IPS-15b (cell line): ENCODE measurements around the gene SS18L1.

ENCODE experiments used
- H3K27me3 ChIP-seq: one replicate; pipeline ENCODE4 v1.6.1; 2013; ENCODE audit warnings: low read length; ENCODE audit not compliant: control insufficient read depth, insufficient read depth
- H3K36me3 ChIP-seq: one replicate; pipeline ENCODE4 v1.6.1; 2013; ENCODE audit warnings: low read length; ENCODE audit not compliant: control insufficient read depth, insufficient read depth
- H3K4me1 ChIP-seq: one replicate; pipeline ENCODE4 v1.6.1; 2013; ENCODE audit warnings: mild to moderate bottlenecking, low read length; ENCODE audit not compliant: control insufficient read depth, insufficient read depth
- H3K4me3 ChIP-seq: one replicate; pipeline ENCODE4 v1.5.1; 2013; ENCODE audit warnings: low read depth, low read length
- H3K9ac ChIP-seq: one replicate; pipeline ENCODE4 v1.6.1; 2013; ENCODE audit warnings: low read depth, mild to moderate bottlenecking, low read length
- H3K9me3 ChIP-seq: one replicate; pipeline ENCODE4 v1.6.1; 2013; ENCODE audit warnings: mild to moderate bottlenecking, low read length; ENCODE audit not compliant: control insufficient read depth, insufficient read depth

Gene SS18L1

DNA sequence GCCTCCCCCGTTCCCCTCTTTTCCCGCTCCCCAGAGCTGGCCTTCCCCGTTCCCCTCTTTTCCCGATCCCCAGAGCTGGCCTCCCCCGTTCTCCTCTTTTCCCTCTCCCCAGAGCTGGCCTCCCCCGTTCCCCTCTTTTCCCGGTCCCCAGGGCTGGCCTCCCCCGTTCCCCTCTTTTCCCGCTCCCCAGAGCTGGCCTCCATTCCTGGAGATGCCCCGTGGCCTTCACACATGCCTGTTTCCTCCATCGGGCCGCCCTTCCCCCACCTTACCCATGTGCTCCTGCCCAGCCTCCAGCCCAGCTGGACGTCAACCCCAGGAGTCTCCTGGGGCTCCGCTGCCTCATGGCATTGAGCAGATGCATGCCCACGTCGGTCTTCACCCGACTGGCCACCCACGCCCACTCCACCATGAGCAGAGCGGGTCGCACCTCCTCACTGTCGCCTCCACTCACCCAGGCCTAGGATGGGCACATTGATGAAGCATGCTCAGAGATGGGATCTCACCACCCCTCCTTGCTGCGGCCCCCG is 8.3 kb downstream of the SS18L1 start:
- Histone ChIP-seq H3K36me3 (peaks cover 25% of the 10 kb centered on the region), H3K27me3 (no peaks in the 10 kb centered on the region), H3K9ac (no peak overlapping the region), H3K4me3 (no peak overlapping the region), H3K9me3 (no peaks in the 10 kb centered on the region), H3K4me1 (peaks cover 3% of the 10 kb centered on the region)

DNA sequence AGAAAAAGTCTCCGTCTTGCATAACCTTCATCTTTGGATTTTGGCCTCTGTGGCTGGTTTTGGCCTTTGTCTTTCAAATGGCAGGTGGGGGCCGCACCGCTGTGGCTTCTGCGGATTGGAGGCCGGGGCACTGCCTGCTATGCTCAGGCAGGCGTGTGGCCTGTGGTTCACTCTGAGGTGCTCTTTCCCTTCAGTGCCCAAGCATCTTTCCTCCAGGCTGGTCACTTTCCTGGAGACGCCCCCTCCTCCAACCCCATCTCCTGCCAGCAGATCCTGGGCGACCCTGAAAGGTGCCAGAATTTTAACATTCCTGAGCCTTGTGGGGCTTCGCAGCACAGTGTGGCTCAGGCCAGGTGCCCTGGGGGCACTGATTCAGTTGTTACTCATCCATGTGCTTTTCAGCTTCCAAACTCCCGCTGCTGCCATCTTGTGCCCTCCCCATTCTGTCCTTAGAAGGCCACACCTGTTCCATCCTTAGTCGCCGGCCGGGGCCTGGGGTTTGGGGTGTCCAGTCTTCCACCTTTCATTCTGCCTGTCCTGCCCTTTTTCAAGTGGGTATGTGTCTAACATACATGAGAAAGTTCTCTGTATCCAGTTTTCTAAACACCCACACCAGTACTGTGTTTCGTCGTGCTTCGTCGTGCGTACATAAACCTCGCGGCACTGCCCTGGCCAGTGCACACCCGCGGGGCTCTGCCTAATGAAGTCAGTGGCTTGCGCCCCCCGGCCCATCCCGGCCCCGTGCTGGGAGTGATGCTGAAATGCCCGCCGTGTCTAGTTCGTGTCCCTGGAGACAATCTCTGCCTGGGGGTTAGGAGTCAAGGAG is 12.1 kb downstream of the SS18L1 start:
- no peak overlapping the region for H3K4me3 ChIP-seq
- no peaks in the 10 kb centered on the region for H3K27me3 ChIP-seq
- peaks cover 36% of the 10 kb centered on the region for H3K36me3 ChIP-seq
- peaks cover 5% of the 10 kb centered on the region for H3K4me1 ChIP-seq
- H3K9ac ChIP-seq: no peak overlapping the region
- no peaks in the 10 kb centered on the region for H3K9me3 ChIP-seq

DNA sequence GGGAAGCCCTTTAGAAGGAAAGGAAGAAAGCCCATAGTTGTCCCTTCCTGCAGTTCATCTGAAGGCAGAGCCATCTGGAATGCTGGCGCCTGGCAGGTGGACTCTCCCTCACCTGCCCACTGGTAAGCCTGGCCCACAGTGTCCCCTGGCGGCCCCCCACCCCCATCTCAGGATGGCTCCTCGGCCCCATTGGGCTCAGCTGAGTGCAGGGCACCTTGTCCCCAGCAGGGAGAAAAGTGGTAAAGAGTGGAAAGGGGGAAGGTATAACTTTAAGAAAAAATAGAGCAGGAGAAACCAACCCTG is 12.6 kb downstream of the SS18L1 start:
- Histone ChIP-seq H3K4me3 (no peak overlapping the region), H3K9me3 (no peaks in the 10 kb centered on the region), H3K27me3 (no peaks in the 10 kb centered on the region), H3K4me1 (peaks cover 5% of the 10 kb centered on the region), H3K9ac (no peak overlapping the region), H3K36me3 (peaks cover 39% of the 10 kb centered on the region)

DNA sequence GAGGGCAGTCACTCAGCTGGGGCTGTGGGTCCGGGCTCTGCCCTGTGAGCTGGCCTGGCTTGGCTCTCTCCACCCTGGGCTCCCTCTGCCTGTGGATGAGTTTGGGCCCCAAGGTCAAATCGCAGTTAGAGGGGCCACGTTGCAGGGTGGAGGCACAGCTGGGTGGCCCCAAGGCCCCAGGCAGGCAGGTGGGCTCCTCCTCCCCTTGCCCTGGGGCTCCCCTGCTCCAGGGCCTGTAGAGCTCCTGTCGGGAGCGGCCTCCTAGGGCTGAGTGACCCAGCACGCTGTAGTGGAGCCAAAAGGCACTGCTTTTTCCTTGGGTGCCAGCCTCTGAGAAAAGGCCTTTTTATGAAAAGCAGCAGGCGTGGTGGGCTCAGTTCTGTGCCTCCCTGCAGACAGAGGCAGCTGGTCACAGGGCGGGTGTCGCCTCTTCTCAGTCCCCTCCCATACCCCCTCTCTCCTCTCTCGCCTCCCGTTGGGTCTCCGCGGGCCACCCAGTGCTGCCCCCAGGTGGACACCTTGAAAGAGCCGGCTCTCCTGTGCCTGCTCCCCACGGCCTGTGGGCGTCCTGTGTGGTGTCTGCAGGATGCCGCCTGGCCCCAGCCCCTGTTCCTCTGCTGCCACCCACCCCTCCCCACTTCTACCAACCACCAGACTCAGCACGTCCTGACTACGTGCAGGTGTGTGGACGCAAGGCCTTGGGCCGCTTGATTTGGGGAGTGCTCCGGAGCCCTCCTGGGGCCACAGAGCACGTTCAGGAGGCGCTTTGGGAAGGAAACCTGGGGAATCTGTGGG is 13.2 kb downstream of the SS18L1 start:
- peaks cover 43% of the 10 kb centered on the region for H3K36me3 ChIP-seq
- H3K9me3 ChIP-seq: no peaks in the 10 kb centered on the region
- peaks cover 5% of the 10 kb centered on the region for H3K4me1 ChIP-seq
- no peak overlapping the region for H3K4me3 ChIP-seq
- H3K9ac ChIP-seq: peak overlapping the region; percentile 37
- H3K27me3 ChIP-seq: no peaks in the 10 kb centered on the region

DNA sequence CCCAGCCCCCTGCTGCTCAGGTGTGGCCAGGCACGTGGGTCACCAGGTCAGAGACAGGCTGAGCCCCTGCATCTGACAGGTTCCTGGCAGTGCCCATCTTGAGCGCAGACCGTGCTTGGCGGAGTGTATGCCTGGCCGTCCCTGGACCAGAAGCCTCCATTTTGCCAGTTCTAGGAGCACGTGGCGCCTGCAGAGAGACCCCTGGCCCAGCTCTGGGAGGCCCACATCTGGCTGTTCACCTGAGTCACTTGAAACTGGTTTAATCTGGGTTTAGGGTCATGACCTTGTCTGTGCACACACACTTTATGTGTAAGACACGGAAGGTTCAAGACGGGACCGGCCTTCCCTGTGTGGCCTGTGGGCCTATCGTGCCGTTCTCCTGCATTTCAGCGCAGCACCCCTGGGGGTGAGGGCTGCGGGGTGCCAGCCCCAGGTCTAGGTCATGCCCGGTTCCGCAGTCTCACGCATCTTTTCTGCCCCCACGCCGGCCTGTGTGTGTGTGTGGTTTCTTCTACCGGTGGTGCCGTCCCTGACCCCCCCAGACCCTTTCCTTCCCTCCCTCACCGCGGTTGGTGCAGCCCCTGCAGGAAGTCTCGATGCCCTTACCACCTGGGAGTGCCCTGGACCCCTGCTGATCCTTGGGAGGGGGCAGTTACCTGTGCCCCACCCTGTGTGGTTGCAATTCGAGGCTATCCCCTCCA is 14.0 kb downstream of the SS18L1 start:
- H3K4me1 ChIP-seq: peaks cover 5% of the 10 kb centered on the region
- no peak overlapping the region for H3K4me3 ChIP-seq
- no peaks in the 10 kb centered on the region for H3K9me3 ChIP-seq
- H3K27me3 ChIP-seq: no peaks in the 10 kb centered on the region
- H3K36me3 ChIP-seq: peaks cover 46% of the 10 kb centered on the region
- peak overlapping the region; percentile 37 for H3K9ac ChIP-seq

DNA sequence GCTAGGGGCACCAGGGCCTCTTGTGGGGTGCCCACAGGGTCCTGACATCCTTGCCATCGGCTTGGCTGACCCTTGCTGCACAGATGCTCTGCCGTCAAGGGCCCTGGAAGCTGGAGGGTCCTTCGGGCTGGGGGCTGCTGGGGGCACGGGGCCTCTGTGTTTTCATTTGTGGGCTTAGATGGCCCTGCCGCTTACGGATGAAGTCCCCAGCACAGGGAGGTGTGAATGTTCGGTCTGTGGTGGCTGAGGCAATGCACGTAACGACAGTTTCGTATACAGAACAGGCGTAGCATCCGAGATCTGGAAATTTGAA is 14.5 kb downstream of the SS18L1 start:
- peaks cover 48% of the 10 kb centered on the region for H3K36me3 ChIP-seq
- H3K9ac ChIP-seq: peak overlapping the region; percentile 37
- no peak overlapping the region for H3K4me3 ChIP-seq

DNA sequence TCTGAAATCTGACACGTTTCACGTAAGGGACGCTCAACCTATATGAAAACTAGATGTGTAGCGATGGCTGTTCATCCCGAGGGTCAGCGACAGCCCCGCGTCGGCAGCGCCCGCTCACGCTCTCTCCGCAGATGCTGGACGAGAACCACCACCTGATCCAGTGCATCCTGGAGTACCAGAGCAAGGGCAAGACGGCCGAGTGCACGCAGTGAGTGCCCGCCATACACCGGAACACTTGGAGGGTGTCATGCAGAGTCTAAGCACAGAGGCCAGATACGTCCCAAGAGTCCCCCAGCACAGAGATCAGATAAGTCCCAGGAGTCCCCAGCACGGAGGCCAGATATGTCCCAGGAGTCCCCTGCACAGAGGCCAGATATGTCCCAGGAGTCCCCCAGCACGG is 15.0 kb downstream of the SS18L1 start:
- Histone ChIP-seq H3K9ac (no peak overlapping the region), H3K4me3 (no peak overlapping the region), H3K9me3 (no peaks in the 10 kb centered on the region)

More for the DNA sequence above, 14.5 kb downstream of the SS18L1 start:
- peaks cover 5% of the 10 kb centered on the region for H3K4me1 ChIP-seq
- H3K9me3 ChIP-seq: no peaks in the 10 kb centered on the region
- no peaks in the 10 kb centered on the region for H3K27me3 ChIP-seq

DNA sequence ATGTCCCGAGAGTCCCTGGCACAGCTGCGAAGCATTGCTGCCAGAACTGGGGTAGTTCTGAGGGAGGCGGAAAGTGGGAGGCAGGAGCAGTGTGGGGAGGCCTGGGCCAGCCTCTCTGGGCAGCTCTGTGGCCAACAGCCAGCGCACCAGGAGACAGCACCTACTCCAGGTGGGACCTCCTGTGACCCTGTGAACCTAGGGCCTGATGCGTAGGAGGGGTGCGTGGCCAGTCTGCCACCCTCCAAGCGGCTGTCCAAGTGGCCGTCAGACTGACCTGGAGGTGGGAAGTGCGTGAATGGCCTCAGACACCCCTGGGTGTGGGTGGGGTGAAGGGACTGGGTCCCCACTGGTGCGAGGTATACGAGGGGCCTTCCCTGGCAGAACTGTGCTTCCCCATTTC is 15.5 kb downstream of the SS18L1 start:
- Histone ChIP-seq H3K36me3 (peaks cover 50% of the 10 kb centered on the region), H3K9ac (no peak overlapping the region), H3K4me3 (no peak overlapping the region), H3K4me1 (peaks cover 5% of the 10 kb centered on the region), H3K27me3 (no peaks in the 10 kb centered on the region), H3K9me3 (no peaks in the 10 kb centered on the region)

More for the DNA sequence above, 15.0 kb downstream of the SS18L1 start:
- no peaks in the 10 kb centered on the region for H3K27me3 ChIP-seq
- H3K36me3 ChIP-seq: peaks cover 48% of the 10 kb centered on the region
- peaks cover 5% of the 10 kb centered on the region for H3K4me1 ChIP-seq

DNA sequence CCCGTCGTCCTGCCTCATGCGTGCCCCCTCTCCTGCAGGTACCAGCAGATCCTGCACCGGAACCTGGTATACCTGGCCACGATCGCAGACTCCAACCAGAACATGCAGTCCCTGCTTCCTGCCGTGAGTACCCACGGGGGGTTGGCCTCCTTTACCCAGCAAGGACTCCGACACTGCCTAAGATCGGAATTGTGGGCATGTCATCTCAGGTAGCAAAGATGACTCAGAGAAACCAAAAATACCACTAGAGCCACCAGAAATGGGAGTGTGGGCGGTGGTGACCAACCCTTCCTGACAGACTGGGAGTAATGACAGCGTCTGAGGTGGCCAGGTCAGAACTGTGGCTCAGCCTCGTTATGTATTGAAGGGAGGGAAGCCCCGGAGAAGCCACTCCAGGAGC is 16.3 kb downstream of the SS18L1 start:
- H3K9ac ChIP-seq: no peak overlapping the region
- peaks cover 53% of the 10 kb centered on the region for H3K36me3 ChIP-seq
- H3K4me3 ChIP-seq: no peak overlapping the region
- H3K27me3 ChIP-seq: no peaks in the 10 kb centered on the region
- no peaks in the 10 kb centered on the region for H3K9me3 ChIP-seq
- H3K4me1 ChIP-seq: peaks cover 5% of the 10 kb centered on the region

DNA sequence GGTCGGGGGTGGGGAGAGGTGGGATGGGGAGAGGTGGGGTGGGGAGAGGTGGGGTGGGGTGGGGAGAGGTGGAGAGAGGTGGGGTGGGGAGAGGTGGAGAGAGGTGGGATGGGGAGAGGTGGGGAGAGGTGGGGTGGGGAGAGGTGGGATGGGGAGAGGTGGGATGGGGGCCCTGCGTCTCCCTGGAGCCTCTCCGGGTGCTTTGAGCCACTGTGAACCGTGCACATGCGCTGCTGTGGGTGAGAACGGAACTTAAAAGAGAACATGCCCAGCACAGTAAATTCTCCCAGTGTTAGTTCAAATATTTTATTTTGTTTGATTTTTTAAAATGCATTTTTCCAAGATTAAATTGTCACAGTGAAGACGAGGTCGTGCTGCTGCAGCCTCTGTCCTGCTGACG is 16.7 kb downstream of the SS18L1 start:
- no peak overlapping the region for H3K9ac ChIP-seq

DNA sequence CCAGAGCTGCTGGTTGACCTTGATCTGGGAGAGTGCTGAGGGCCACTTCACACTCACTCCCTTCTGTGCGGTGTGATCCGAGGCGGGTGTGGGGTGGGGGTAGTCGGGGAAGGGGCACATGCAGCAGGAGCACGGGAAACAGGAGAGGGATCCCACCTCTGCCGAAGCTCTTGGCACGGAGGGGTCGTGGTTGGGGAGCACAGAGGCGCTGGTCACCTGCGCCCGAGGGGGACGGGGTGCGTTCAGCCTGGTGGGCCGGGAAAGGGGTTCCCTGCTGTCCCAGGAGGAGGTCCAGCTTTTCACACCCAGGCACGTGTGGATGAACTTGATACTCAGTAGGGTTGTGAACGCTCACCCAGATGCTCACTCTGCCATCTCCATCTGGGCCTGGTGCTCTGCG is 17.3 kb downstream of the SS18L1 start:
- Histone ChIP-seq H3K27me3 (no peaks in the 10 kb centered on the region), H3K9me3 (no peaks in the 10 kb centered on the region), H3K4me1 (peaks cover 2% of the 10 kb centered on the region), H3K4me3 (no peak overlapping the region), H3K9ac (no peak overlapping the region), H3K36me3 (peaks cover 58% of the 10 kb centered on the region)

More for the DNA sequence above, 16.7 kb downstream of the SS18L1 start:
- Histone ChIP-seq H3K27me3 (no peaks in the 10 kb centered on the region), H3K9me3 (no peaks in the 10 kb centered on the region), H3K4me3 (no peak overlapping the region), H3K36me3 (peaks cover 55% of the 10 kb centered on the region), H3K4me1 (peaks cover 5% of the 10 kb centered on the region)
